Stimulated activated effector memory CD8-positive, alpha-beta T cell treated with anti-CD3 and anti-CD28 coated beads, Interleukin-12 subunit alpha, Interleukin-12 subunit beta, amount 100 ng/mL, for 72 hours (primary cell): ENCODE results near the gene DCPS.
A peak's percentile ranks its signal among the peaks of the same experiment; 100 is the strongest.

Experiments used
- ATAC-seq: fragments of 150-1000 bp; cut with Tn5 transposase; 2 replicates; pipeline ENCODE4 v1.10.0; 2021
- DNase-seq, 2 donors: peaks; one replicate each; pipeline ENCODE4 v3.0.0; 2021 to 2022; ENCODE audit warnings: low spot score in 2 of 2
- H3K27ac Mint-ChIP-seq: one replicate; pipeline ENCODE4 v1.8.0; 2022; ENCODE audit warnings: mild to moderate bottlenecking, mixed read lengths
- H3K36me3 Mint-ChIP-seq: one replicate; pipeline ENCODE4 v1.8.0; 2022; ENCODE audit warnings: mild to moderate bottlenecking, mixed read lengths
- H3K4me1 Mint-ChIP-seq: one replicate; pipeline ENCODE4 v1.8.0; 2022; ENCODE audit warnings: mixed read lengths
- H3K4me3 Mint-ChIP-seq: one replicate; pipeline ENCODE4 v1.8.0; 2022; ENCODE audit warnings: mild to moderate bottlenecking, mixed read lengths
- H3K9me3 Mint-ChIP-seq: one replicate; pipeline ENCODE4 v1.8.0; 2022; ENCODE audit warnings: mixed read lengths

DCPS gene

GRCh38 chr11:126310200-126310991 lies 6.5 kb downstream of the DCPS start:
- H3K4me1 Mint-ChIP-seq, result peaks cover 36% of the 10 kb centered on the region

DNA sequence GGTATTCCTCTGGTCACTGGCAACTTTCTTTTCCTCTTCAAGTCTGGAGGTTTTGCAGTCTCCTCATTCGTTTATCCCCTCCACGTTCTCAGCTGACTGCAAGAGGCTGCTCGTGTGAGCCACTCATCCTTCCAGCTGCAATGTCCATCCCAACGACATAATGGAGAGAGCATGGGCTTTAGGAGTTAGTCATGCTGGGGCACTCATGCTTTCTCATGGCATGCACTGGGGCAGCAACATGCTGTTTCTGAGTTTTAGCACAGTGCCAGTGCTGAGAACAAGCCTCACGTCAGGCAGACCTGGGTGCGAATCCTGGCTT lies 7.1 kb downstream of the DCPS start:
- no peak for DNase-seq

More at GRCh38 chr11:126310200-126310991, 6.5 kb downstream of the DCPS start:
- Mint-ChIP-seq H3K36me3 (peaks cover 76% of the 10 kb centered on the region), H3K27ac (peak overlapping the region; percentile 63), H3K9me3 (no peaks in the 10 kb centered on the region), H3K4me3 (no peak overlapping the region)
- DNase-seq (peak; percentile 59 to 74), ATAC-seq (peak; percentile 83)

GRCh38 chr11:126311401-126312291 lies 7.8 kb downstream of the DCPS start:
- H3K36me3 Mint-ChIP-seq, result peaks cover 77% of the 10 kb centered on the region
- DNase-seq, result no peak
- ATAC-seq, result no peak
- no peak overlapping the region for H3K4me3 Mint-ChIP-seq
- peak overlapping the region; percentile 63 for H3K27ac Mint-ChIP-seq
- peaks cover 37% of the 10 kb centered on the region for H3K4me1 Mint-ChIP-seq
- peaks cover 3% of the 10 kb centered on the region for H3K9me3 Mint-ChIP-seq

More for the DNA sequence above, 7.1 kb downstream of the DCPS start:
- peaks cover 32% of the 10 kb centered on the region for H3K4me1 Mint-ChIP-seq
- ATAC-seq, result no peak
- H3K36me3 Mint-ChIP-seq, result peaks cover 72% of the 10 kb centered on the region
- H3K4me3 Mint-ChIP-seq, result no peak overlapping the region
- peak overlapping the region; percentile 63 for H3K27ac Mint-ChIP-seq
- no peaks in the 10 kb centered on the region for H3K9me3 Mint-ChIP-seq

GRCh38 chr11:126312961-126313360 lies 9.1 kb downstream of the DCPS start:
- DNase-seq (no peak), ATAC-seq (no peak)
- Mint-ChIP-seq H3K9me3 (peaks cover 3% of the 10 kb centered on the region), H3K4me1 (peaks cover 43% of the 10 kb centered on the region), H3K27ac (peak overlapping the region; percentile 37), H3K4me3 (no peak overlapping the region), H3K36me3 (peaks cover 74% of the 10 kb centered on the region)

DNA sequence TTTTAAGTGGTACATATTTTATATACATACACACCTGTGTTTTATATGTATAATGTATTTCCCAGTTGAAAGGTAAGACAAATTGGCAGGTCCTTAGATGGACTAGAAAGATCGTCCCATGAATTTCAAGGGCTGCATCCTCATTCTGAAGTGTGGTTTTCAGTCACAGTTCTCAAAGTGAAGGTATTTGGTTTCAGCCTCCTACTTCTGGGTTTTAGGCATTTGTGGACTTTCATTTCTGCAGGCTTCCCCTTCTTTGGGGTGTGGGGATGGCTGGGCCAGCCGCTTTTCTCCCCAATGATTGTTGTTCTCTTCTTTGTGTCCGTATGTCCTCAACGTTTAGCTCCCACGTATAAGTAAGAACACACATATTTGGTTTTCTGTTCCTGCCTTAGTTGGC lies 10.0 kb downstream of the DCPS start:
- Mint-ChIP-seq H3K9me3 (peaks cover 3% of the 10 kb centered on the region), H3K27ac (peak overlapping the region; percentile 37), H3K36me3 (peaks cover 70% of the 10 kb centered on the region), H3K4me1 (peaks cover 48% of the 10 kb centered on the region), H3K4me3 (no peak overlapping the region)
- no peak for ATAC-seq
- DNase-seq, result no peak

- H3K4me1 Mint-ChIP-seq, result peaks cover 52% of the 10 kb centered on the region
- DNase-seq (no peak), ATAC-seq (no peak)
- H3K36me3 Mint-ChIP-seq, result peaks cover 51% of the 10 kb centered on the region
- peak overlapping the region; percentile 64 for H3K4me3 Mint-ChIP-seq
- peaks cover 3% of the 10 kb centered on the region for H3K9me3 Mint-ChIP-seq
- H3K27ac Mint-ChIP-seq, result peak overlapping the region; percentile 90
Measured at GRCh38 chr11:126317432-126317755, 13.5 kb downstream of the DCPS start.

DNA sequence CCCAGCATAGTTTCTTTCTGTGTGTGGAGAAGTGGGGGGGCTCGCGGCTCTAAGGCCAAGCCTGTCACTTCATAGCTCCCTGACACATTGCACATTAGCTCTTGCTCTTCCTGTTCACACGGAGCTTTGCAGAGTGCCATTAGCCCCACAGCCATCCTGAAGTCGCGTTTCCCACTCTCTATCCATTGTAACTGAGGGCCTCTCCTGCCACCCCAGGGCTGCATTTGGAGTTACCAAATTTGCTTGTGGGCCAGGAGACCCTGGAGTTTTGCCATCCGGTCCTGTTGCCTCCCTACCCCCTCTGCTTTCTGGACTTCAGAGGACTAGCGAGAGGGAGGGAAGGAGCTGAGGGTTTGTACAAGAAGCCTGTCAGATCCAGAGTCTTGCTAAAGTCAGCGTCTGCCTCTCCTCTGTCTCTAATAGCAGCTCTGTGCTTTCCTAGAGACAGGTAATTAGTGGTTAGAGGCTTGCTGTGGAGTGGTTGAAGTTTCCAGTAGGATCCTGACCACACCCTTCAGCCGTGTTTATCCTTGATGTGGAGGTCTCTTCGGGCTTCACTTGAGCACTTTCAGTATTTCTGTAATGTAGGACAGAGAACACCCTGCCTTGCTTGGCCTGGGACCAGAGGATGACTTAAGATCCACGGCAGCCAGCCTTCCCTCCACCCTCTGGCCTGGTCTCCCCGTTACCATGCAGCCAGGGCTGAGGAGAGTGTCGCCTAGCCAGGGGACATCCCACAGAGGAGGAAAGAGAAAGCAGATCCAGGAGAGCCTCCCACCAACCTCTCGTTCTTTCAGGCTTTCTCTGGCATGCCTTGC lies 14.1 kb downstream of the DCPS start:
- peaks cover 52% of the 10 kb centered on the region for H3K4me1 Mint-ChIP-seq
- H3K4me3 Mint-ChIP-seq, result peak overlapping the region; percentile 64
- H3K27ac Mint-ChIP-seq, result peak overlapping the region; percentile 90
- ATAC-seq (peak; percentile 82), DNase-seq (peak in 1 of 2 donors; percentile 54)
- peaks cover 52% of the 10 kb centered on the region for H3K36me3 Mint-ChIP-seq
- H3K9me3 Mint-ChIP-seq, result peaks cover 3% of the 10 kb centered on the region

DNA sequence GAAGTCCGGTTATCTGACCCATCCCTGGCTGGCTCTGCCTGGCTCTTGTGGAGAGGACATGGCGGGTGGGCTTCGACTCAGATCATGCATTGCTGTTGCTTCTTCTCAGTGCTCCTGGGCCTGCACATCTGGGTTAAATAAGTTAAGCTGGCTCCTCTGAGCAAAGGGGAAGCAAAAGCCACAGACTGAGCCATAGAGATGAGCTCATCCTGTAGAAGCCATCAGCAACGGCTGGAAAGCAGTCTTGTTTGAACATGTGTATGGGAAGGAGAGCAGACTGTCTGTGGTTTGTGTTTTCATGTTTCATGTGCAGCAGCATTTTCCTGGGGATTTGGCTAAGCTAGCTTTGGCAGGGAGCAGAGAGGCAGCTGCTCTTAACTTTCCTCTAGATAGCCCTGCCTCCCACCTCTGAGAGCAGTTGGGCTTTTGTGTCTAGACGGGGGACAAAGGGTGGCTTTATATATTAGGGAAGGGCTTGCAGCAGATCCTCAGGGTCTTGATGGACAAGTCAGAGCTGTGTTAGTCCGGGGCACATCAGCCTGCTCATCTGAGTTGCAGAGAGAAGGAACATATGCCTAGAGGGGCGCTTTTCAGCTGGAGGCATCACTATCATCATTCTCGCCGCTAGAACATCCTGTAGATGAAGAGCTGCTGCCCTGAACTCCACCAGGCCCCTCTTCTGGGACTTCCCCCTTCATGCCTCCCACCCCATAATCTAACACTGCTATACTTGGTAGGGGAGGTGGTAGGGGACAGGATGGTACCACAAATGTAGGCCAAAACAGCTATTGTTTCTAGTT lies 14.9 kb downstream of the DCPS start:
- H3K36me3 Mint-ChIP-seq, result peaks cover 46% of the 10 kb centered on the region
- peaks cover 52% of the 10 kb centered on the region for H3K4me1 Mint-ChIP-seq
- ATAC-seq, result peak; percentile 90
- H3K9me3 Mint-ChIP-seq, result peaks cover 3% of the 10 kb centered on the region
- H3K4me3 Mint-ChIP-seq, result peak overlapping the region; percentile 64
- DNase-seq, result peak in 1 of 2 donors; percentile 59
- peak overlapping the region; percentile 90 for H3K27ac Mint-ChIP-seq

DNA sequence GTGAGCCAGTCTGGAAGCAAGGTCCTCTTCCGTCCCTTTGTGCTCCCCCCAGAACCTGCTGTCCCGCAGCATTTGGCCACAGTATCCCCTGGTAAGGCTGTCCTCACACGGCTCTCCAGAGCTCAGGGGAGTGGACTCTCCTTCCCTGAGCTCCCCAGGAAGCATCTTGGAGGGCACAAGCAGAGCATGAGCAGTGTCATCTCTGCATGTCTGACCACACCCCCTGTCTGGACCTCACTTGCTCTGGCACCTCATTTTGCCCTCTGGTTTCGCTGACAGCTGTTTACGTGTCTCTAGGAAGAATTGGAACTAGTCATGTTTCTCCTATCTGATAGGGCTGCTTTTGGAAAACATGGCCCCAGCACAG lies 15.5 kb downstream of the DCPS start:
- Mint-ChIP-seq H3K27ac (peak overlapping the region; percentile 90), H3K4me3 (peak overlapping the region; percentile 64), H3K36me3 (peaks cover 46% of the 10 kb centered on the region), H3K4me1 (peaks cover 52% of the 10 kb centered on the region), H3K9me3 (peaks cover 3% of the 10 kb centered on the region)
- ATAC-seq (no peak), DNase-seq (no peak)

- Mint-ChIP-seq H3K4me3 (no peak overlapping the region), H3K9me3 (no peaks in the 10 kb centered on the region), H3K4me1 (peaks cover 43% of the 10 kb centered on the region), H3K27ac (no peak overlapping the region), H3K36me3 (peaks cover 45% of the 10 kb centered on the region)
- DNase-seq (no peak), ATAC-seq (no peak)
Measured at GRCh38 chr11:126322996-126323395, 19.1 kb downstream of the DCPS start.

- Mint-ChIP-seq H3K4me1 (peaks cover 40% of the 10 kb centered on the region), H3K9me3 (no peaks in the 10 kb centered on the region), H3K4me3 (no peak overlapping the region), H3K36me3 (peaks cover 47% of the 10 kb centered on the region), H3K27ac (peak overlapping the region; percentile 90)
- DNase-seq (no peak), ATAC-seq (no peak)
Measured at GRCh38 chr11:126327281-126328000, 23.6 kb downstream of the DCPS start.

GRCh38 chr11:126328001-126328390 lies 24.1 kb downstream of the DCPS start:
- Mint-ChIP-seq H3K4me3 (no peak overlapping the region), H3K36me3 (peaks cover 42% of the 10 kb centered on the region), H3K4me1 (peaks cover 45% of the 10 kb centered on the region), H3K9me3 (no peaks in the 10 kb centered on the region), H3K27ac (peak overlapping the region; percentile 90)
- no peak for DNase-seq
- no peak for ATAC-seq

DNA sequence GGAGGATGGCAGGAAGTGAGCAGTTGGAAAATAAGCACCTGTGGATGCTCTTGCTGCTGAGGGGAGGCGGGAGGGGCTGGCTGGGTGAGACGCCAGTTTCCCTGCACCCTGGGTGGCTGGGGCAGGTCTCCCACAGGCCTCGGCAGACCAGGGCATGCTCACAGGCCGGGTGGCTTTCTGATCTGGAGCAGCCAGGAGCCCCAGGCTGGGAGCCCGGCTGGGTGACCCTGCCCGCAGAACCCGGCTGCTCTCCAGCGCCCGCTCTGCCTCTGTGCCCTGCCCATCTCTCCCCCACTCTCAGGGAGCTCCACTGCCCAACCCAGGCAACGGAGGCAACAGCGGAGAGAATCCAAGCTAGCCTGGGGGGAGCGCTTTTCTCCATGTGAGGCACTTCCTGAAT lies 24.6 kb downstream of the DCPS start:
- Mint-ChIP-seq H3K36me3 (peaks cover 40% of the 10 kb centered on the region), H3K4me1 (peaks cover 50% of the 10 kb centered on the region), H3K9me3 (no peaks in the 10 kb centered on the region), H3K4me3 (no peak overlapping the region), H3K27ac (peak overlapping the region; percentile 83)
- no peak for ATAC-seq
- DNase-seq, result no peak
